ENCODE measurements around the gene SP6.

SP6 gene

DNA sequence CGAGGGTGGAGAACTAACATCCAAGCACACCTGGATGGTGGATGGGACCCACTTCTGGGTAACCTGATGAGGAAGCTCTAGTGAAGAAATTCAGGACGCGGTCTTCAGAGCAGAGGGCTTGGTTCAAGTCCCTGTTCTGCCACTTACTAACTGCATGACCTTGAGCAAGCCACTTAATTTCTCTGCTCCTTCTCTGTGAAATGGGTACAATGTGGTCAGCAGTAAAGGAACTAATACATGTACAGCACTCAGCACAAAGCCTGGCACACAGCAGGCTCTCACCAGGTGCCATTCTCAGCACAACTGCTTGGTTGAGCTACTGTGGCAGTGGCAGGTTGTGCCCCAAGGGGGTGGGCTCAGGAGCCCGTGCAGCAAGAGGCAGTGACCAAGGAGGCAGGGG is 27.4 kb downstream of the SP6 start:
- no peak overlapping the region for H3K4me3 ChIP-seq (replicated peaks; ENCODE audit: low read depth, low read length)
- TF ChIP-seq CTCF (IDR thresholded peaks at IDR 0.05; ENCODE audit: low read length, missing control alignments), result no peak
- DNase-seq (ENCODE audit: low read depth), result no peak

DNA sequence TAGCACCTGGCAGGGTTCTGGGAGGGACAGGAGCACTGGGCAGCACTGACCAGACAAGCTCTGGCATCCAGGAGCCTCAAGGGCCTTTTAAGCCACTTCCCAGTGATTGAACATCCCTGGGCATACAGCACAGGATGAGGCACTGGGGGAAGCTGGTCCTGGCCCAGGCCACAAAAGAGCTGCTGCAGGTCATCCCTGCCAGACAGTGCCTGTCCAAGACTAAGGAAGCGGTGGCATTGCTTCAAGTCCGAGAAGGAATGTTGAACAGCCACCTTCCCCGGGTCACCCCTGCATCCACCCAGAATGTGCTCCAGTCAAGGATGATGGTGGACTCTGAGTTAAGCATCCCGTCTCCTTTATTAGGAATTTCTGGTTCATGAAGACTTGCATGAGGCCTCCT is 28.2 kb downstream of the SP6 start:
- no peak for TF ChIP-seq CTCF (IDR thresholded peaks at IDR 0.05; ENCODE audit: low read length, missing control alignments)
- H3K4me3 ChIP-seq (replicated peaks; ENCODE audit: low read depth, low read length), result no peak overlapping the region
- DNase-seq (ENCODE audit: low read depth), result no peak

DNA sequence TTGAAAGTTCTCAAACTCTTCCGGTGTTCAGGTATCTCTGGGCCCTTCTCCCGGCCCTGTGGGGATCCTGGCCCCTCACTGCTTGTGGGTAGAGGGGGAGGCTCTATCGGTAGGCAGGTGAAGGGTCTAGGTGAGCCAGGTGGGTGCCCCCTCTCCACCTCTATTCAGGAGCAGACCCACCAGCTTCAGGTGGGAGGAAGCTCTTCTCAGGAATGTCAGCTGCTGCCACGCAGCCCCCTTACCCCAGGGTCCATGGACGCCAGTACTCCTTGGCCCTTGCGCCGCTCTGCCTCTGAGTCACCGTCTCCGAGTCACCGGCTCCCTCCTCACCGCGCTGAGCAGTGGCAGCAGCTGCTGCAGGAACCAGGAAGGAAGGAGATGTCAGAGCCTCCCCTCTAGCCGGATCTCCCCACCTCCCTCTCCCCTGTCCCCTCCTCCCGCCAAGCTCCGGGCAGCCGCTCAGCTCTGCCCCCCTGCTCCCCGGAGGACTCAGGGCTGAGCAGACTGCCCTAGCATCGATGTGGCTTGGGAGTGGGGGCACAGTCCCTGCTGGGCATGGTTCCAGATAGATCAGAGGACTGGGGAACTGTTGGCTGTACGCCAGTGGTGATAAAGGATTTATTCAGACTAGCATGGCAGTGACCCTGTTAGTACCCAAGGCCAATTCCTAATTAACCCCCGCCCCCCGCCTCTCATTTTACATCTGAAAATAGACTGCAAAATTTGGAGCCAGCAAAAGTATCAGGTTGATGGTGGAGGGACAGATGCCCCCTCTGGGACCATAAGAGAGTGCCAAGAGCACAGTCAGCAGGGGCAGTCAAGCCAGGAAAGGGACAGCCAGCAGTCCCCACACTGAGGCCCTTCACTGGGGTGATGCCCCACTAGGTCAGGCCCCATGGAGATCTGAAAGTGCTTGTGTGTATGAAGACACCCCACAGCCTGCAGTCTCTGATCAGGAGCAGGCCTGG is 29.3 kb downstream of the SP6 start, which contains the start of gene OSBPL7:
OSBPL7 (minus strand) TSS at position 371 of the 968 bp plus-strand sequence. CDS start 1,516 bp downstream, outside the sequence.
- DNase-seq (ENCODE audit: low read depth), result peak; percentile 83
- peak within 1 kb of the TSS; percentile 82 for H3K4me3 ChIP-seq (replicated peaks; ENCODE audit: low read depth, low read length)
- TF ChIP-seq CTCF (IDR thresholded peaks at IDR 0.05; ENCODE audit: low read length, missing control alignments), result peak; percentile 13

DNA sequence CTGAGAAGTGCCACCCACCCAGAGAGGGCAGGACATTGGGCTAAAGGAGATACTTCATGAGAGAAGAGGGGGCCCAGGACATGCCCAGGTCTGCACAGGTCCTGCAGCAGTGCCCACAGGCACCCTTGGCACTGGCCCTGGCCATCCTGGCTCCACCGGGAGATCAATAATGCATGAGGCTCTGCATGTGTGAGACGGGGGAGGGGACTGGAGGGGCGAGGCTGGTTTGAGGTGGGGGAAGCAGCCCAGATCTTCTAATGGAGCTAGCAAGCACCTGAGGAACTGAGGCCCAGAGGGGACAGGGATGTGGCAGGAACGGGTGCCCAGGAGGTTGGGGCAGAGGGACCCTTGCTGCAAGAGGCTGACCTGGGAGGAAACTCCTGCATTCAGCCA is 29.9 kb downstream of the SP6 start:
- TF ChIP-seq CTCF (IDR thresholded peaks at IDR 0.05; ENCODE audit: low read length, missing control alignments), result no peak
- DNase-seq (ENCODE audit: low read depth), result no peak
- H3K4me3 ChIP-seq (replicated peaks; ENCODE audit: low read depth, low read length), result peak overlapping the region; percentile 82

DNA sequence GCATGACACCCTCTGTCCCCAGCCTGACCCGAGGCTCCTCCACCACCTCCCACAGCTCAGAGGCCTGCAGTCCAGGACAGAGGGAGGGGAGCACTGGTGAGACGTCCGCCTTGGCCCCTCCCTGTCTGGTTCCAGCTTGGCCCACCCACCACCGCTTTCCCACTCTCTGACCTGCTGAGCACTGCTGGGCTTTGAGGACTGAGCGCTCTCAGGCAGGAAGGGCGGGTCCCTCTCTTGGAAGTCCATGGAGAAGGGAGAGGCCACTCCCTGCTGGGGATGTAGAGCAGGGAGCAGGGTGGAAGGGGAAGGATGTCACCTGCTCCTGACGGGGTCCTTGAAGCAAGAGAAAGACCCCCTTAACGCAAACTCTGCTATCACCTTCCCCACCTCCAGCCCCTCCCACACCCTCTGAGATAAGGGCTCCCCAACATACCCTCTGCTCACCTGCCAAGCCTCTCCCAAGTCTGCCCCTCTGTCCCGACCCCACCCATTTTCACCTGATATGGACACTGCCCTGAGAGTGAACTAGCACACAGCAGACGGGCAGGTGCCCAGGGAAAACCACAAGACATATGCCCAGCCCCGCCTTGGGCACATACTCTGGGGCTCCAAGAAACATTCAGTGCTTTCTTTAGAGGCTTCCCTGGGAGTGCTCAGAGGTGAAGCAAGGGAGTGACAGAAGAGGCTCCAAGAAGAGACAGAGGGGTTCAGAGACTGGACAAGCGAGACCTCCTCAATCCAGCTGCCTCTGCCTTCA is 30.8 kb downstream of the SP6 start:
- TF ChIP-seq CTCF (IDR thresholded peaks at IDR 0.05; ENCODE audit: low read length, missing control alignments), result no peak
- H3K4me3 ChIP-seq (replicated peaks; ENCODE audit: low read depth, low read length), result peak overlapping the region; percentile 82
- DNase-seq (ENCODE audit: low read depth), result no peak

GRCh38 chr17:47819475-47819874 is 31.5 kb downstream of the SP6 start:
- no peak for TF ChIP-seq CTCF (IDR thresholded peaks at IDR 0.05; ENCODE audit: low read length, missing control alignments)
- no peak for DNase-seq (ENCODE audit: low read depth)
- no peak overlapping the region for H3K4me3 ChIP-seq (replicated peaks; ENCODE audit: low read depth, low read length)
